SIG-M5 treated with dmso at 0.1 percent for 504 hours (cell line): Measurements from ENCODE around the gene ATP5PB.
A peak's percentile ranks its signal among the peaks of the same experiment; 100 is the strongest.

Experiments used
- DNase-seq: peaks from one replicate; lab custom pipeline; 2025; ENCODE audit not compliant: unreplicated experiment; lab: John Stamatoyannopoulos, UW

Gene ATP5PB, protein sequence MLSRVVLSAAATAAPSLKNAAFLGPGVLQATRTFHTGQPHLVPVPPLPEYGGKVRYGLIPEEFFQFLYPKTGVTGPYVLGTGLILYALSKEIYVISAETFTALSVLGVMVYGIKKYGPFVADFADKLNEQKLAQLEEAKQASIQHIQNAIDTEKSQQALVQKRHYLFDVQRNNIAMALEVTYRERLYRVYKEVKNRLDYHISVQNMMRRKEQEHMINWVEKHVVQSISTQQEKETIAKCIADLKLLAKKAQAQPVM

DNA sequence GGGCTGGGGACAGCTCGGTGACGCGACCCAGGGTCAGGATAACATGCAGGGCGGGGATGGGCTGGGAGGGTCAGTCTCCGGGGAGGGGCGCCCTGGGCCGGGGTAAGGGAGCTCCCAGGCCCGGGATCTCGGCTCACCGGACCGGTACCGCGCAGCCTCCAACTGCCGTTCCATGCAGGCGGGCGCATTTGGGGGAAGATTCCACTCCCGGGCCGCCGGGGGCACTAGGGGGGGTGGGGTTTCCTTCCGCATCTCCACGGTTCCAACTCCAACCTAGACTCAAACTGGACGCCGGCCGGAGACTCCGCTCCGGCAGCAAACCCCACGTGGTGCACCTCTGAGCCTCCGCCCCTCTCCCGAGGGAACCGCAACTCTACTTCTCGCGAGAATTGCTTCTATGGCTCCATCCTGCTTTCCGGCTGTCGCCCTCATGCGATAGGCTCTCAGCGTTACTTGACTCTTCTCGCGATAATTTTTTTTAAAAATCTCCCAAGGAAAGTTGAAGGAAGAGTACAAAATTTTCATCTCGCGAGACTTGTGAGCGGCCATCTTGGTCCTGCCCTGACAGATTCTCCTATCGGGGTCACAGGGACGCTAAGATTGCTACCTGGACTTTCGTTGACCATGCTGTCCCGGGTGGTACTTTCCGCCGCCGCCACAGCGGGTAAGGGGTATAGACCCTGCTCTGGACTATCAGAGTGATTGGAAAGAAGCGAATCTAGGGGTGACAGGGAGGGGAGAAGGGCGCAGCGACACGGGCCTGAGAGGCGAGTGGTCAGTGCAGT, at the start of gene ATP5PB, which contains the start of gene WDR77:
TSS of gene ATP5PB (plus strand) at position 547 of the 785 bp plus-strand sequence. CDS start at position 625, 78 bp downstream.
TSS of gene WDR77 (minus strand) at position 339 of the 785 bp plus-strand sequence. CDS start at position 252, 87 bp downstream.
- DNase-seq, result peak; percentile 99

DNA sequence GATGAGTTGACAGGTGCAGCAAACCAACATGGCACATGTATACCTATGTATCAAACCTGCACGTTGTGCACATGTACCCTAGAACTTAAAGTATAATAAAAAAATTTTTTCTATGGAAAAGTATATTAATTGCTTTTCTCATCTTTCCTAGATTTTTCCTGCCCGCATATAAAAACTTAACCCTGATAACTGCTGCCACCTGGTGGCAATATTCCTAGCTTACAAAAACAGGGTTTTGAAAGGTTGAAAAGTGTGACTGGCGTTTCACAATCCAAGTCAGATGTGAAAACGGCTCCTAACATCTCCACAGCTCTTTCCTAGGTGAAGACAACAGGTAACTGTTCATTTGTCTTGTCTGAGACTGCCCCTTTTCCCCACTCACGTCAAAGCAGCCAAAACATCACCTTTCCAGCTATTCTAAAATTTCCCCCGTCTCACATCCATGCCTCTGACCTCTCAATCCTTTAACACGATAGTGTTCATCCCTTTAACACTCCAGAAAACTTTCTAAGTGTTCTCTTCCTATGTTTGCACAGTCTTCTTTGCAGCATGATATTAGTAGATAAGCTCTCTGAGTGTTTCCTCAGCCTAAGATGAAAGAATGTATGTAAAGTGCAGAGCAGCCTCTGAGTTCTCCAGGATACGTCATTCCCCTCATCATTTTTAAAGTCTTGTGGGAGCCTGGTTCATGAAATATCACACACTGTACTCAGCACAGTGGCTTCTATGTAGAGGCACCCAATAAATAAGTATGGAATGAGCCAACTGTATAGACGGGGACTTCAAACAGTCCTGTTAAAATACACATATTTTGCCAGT, 49.3 kb upstream of the ATP5PB start:
- DNase-seq, result peak; percentile 31

DNA sequence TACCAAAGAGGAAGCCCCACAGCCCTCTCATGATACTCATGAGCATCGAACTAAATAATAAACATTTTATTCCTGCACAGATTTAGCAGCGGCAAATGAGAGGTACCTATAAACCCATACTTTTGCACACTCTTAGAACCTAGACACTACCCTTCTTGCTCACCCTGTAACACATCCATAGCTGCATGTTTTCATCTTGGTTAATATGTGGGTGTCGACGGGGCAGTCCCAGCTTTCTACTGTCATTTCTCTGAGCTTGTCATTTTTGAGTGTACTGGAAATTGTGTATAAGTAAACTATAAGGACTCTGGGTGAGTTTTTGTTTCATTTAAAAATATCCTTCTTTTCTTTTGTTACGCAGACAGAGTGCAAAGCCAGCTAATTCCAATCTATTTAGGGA, 47.2 kb upstream of the ATP5PB start:
- DNase-seq, result no peak

DNA sequence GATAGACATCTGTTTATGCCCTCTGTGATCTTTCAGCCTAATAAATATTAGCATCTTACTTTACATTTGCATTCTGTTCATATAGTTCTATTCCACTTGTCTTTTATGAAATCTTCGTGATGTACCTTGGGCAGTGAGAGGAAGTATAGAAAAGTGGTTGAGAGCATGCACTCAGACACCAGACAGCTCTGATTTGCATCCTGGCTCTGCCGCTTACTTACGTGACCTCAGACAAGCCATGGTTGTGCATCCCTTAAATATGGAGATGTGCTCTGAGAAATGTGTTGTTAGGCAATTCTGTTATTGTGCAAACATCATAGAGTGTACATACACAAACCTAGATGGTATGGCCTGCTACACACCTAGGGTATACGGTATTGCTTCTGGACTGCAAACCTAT, 44.7 kb upstream of the ATP5PB start:
- DNase-seq, result no peak

DNA sequence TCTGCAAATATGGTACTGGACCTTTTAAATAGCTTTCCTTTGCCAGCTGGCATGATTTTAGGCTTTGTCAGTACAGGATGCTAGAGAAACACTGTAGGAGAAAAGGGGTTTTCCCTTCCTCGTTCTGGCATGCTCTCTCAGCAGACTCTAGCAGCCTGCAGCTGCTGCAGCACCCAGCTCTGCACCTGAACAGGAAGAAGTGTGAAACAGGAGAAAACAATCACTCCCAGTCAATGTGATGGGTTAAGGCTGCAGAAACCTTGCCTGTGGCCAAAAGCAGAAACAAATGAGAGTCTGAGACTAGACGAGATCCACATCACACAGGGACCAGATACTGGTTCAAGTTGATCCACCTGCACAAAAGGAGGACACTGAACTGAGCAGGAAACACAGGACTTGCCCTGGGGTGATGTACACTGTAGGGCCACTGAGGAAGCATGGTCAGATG, 42.9 kb upstream of the ATP5PB start:
- DNase-seq, result no peak

DNA sequence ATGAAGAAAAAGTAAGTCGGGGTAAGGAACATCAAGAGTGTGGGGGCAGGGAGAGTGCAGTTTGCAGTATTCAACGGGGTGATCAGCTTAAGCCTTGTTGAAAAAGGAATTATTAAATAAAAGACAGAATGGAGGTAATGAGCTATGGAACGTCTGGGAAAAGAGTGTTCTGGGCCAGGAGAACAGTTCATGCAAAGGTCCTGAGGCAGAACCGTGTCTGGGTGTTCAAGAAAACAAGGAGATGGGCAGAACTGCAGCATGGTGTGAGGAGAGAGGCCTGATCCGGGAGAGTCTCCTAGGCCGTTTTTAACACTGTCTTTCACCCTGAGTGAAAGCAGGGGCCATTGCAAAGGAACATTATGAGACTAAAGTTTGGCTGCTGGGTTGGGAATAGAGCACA, 42.0 kb upstream of the ATP5PB start:
- DNase-seq, result no peak

DNA sequence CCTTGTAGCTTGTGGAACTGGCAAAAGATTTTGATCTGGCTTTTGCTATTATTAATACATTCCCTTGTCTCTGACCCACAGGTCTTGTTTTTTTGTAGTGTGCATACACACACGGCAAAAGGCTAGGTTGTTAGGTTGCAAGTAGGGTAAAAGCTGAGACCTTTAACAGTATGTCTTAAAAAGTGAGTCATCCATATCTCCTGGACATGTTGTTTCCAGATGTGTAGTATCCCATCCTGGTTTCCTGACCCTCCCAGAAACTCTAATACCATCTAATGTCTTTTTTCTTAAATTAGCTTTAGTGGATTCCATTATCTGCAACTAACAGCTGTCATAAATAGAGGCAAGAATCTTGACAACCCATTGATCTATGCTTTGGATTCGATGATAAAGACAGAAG, 36.4 kb upstream of the ATP5PB start:
- no peak for DNase-seq

DNA sequence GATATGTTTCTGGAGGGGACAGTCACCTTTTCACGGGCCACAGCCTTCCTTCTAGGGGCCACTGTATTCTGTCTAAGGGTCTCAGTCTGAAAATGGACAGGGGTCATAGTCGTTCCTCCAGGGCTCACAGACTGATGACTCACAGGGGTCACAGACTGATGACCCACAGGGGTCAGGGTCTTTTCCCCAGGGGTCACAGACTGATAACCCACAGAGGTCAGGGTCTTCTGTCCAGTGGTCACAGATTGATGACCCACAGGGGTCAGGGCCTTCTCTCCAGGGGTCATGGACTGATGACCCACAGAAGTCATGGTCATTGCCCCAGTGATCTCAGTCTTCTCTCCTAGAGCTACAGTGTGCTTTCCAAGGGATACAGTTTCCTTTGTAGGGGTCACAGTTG, 34.5 kb upstream of the ATP5PB start:
- DNase-seq, result no peak

DNA sequence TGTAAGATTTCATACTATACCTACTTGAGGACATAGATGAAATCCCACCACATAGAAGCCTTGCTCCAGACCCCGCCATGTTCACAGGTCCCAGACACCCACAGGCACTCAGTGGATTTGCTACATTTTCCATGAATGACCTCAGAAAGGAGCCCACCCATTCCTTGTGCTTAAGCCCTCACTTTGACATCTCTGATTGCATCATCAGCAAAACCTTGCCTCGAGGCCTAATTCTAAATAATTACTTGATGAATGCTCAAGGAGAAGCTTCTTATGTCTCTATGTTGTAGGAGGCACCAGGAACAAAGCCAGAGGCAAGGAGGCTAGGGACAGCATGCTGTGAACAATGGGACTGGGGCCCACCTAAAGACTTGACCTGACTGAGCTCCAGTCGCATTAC, 33.8 kb upstream of the ATP5PB start:
- no peak for DNase-seq

DNA sequence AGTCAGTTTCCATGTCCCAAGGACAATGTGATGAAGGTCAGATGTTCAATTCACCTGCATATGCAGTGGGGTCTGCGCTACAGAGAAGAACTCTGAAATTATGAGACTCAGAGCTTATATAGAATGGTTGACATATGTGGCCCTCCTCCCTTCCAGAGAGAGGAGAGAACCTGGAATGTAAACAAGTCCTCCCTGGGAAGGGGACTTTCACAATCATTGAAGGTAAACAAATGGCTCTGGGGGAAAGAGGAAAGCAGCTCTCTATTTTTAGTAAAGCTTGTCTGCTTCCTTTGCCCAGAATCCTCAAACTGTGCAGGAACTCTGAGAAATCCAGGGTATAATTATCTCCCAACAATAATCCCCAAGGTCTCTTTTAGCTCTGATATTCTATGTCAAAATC, 31.5 kb upstream of the ATP5PB start:
- DNase-seq, result no peak

DNA sequence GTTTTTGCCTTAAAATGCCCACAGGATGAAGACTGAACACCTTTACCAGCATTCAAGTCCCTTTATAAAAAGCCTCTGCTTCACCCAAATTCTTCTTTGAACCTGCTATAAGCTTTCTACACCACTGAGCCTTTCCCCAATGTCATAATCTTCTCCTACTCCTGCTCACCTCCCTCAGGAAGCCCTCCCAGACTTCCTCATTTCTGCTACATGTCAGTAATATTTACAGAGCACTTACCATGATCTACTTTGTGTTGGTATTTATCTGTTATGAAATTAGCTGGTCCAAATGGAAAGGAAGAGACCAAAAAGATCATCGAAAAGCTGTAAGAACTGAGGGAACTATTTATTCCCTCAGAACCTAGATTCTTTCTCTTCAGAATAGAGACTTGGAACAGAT, 30.2 kb upstream of the ATP5PB start:
- no peak for DNase-seq

DNA sequence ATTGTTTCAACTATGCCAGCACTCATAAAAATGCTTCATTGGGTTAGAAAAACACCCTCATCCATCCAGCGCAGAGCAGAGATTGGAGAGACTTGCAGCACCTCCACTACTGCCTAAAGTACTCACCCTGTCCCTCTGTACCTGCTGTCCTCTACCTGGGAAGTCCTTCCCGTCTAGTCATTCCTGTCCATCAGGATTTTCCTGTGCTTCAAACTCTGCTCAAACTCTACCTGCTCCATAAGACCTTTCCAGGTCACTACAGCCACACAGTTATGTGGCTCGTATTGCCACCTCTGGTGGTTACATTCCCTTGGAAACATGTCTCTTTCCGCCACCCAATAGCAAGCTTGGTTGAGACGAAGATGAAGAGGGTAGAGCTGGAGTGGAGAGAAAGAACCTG, 28.9 kb upstream of the ATP5PB start:
- DNase-seq, result no peak

DNA sequence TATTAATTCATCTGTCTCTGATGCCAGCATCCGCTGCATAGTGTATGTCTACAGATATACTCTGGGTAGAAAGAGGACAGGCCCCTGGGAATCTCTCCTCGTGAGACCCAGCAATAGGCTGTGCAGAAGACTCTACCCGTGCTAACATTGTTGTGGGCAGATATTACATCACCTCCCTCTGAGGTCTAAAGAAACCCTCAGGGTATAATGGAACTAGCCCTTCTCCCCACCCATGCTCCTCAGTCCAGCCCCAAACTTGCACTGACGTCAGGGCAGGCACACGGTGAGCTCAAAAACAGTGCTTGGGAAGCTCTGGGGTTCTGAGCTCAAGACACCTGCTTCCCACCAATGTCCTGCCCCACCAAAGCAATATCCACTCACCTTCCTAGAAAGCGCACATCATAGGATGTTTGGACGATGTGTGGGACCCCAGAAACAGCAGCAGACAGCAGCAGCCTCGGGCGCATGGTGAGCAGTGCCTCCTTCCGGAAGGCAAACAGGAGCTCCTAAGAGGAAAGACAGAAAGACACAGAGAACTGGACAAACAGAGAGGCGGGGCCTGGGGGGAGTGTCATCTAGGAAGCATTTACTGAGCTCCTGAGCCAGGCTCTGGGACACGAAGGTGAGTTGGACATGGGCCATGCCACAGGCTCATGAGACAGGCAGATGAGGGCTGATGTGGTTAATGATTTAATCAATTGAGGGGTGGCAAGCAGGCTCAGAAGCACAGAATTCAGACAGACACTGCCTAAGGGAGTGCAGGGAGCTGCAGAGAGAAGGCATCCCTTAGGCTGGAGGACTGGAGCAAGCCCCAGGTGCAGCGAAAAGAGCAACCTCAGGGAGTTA, 26.5 kb upstream of the ATP5PB start:
- peak; percentile 42 for DNase-seq

DNA sequence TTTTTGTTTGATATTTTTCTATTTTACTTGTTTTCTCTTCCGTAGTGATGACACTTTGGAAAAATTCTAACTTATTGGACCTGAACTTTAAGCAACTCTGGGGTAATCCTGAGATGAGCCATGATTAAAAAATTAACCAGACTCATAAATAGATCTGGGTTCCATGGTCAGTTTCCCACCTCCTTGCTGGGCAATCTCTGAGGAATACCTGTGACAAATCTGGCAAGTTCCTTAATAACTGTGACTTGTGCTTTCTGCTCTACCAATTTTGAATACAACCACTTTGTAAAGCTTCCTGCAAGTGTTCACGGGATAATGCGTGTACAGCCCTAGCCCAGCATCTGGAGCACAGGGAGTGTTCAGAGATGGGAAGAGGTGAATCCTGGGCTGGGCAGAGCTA, 25.0 kb upstream of the ATP5PB start:
- DNase-seq, result no peak

DNA sequence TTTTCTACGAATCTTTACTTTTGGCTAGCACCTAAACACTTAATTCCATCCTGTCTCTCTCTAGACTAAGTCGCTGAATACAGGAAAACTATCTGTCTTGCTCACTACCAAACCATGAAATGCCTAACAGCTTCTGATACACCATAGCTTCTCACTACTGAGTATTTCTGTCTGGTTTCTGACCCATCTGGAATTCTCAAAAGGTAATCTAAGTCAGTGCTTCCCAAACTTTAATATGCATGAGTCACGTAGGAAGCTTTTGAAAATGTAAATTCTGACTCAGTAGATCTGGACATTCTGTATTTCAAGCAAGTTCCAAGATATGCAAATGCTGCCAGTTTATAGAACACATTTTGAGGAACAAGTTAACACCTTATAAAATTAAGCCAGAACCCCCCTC, 12.5 kb upstream of the ATP5PB start:
- no peak for DNase-seq

DNA sequence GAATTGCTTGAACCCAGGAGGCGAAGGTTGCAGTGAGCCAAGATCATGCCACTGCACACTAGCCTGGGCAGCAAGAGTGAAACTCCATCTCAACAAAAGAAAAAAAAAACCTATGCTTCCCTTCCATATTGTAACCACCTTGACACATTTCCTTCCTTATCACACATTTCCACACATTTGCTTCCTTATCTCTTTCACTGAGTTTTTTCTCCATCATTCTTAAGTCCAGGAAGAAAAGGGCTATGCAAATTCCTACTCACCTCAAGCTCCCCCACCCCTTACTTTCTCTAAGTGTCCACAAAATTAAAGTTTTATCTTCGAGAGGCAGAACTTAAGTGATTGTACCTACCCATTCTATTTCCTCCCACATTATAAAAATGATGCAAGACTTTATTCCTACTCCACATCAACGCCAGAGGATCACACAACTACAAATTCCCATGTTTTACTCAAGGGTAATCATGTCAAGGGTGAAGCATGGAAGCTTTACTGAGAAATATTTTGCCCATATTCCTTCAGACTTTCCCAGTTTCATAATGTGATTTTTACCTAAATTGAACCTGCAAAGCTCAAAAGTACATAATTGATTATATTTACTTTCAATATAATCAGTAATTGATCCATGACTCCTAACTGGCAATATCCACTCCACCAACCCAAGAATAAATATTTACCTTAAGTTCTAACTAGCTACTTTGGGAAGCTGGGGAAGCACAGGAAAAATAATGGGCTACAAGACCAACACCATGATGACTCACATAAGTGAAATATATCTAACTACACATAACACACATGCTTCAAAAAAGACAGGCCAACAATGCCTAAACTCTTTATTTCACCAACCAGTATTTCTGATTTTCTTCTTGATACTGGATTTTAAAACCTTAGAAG, 9.6 kb upstream of the ATP5PB start:
- DNase-seq, result no peak

DNA sequence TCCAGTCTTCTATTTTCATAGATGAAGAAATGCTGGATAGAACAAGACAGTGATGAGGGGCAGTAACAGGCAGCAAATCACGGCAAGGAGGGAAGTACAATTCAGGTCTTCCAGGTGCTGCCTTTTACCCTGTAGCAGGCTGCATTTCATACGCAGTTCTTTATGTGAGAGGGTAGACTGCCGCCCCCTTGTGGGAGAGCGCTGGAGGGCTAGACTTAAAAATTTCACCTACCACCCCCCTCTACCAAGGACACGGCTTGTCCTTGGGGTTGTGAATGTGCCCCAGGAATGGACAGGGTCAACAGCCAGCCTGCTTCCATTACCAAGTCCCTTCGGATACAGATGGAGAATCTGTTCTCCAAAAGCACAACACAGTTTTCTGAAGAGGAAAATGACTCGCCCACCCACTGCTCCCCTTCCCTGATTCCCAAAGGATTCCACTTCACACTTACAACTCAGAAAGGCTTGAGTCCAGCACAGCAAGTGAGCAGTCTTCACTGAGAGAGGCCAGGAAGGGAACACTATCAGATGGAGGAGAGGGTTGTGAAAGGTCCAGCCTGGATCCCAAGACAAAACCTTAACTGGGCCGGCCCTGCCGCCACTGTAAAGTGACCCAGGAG, 7.6 kb upstream of the ATP5PB start:
- DNase-seq, result peak; percentile 40

DNA sequence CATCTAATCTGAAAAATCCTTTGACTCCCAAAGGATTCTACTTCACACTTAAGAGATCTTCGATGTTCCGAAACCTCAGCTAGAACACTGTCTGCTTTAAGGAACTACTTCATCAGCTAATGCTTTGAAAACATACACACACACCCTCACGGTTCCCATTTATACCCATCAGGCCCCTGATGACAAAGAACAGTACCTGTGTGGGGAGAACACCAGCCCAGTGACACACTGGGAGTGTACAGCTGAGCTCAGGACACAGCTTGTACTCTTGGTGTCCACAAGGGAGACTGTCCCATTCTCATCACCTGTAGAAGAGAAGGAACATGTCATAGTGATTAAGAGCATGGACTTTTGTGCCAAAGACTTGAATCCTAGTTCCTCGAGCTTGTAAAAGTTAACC, 6.8 kb upstream of the ATP5PB start:
- no peak for DNase-seq

DNA sequence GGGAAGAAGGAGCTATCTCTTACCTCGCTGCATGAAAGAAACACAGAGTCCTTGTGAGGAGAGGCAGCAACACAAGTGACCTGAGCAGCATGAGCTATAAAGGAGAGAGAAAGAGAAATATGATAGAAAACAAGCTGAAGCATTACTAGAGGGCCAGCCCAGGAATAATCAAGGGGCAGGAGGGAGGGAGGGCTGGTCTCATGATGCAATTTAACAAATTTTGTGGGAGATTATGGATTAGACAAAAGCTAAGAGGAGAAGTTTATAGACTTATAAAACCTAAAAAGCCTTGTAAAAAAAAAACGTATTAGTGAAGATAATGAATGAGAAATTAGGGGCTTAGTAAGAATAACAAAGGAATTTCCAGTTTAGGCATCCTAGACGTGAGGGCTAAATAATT, 5.2 kb upstream of the ATP5PB start:
- no peak for DNase-seq
